ENCODE measurements around the gene FADD.

GRCh38 chr11:70200212-70200844 lies 2.8 kb upstream of the FADD start:
- no peak for TF ChIP-seq CTCF (IDR thresholded peaks at IDR 0.05 in 8 of 11, conservative IDR thresholded peaks at IDR 0.05 in 3 of 11)
- TF ChIP-seq POLR2A (IDR thresholded peaks at IDR 0.05): no peak
- TF ChIP-seq POLR2AphosphoS5 (IDR thresholded peaks at IDR 0.05): no peak
